ENCODE measurements around the gene SBF2.

Gene SBF2

GRCh38 chr11:9777525-9777924 is 516.5 kb downstream of the SBF2 start:
- Histone ChIP-seq H3K9ac (ENCODE audit: low read length) (no peak overlapping the region), H3K9me3 (ENCODE audit: insufficient read depth, low read length) (no peaks in the 10 kb centered on the region), H3K27ac (ENCODE audit: low read depth, low read length) (no peak overlapping the region), H3K36me3 (ENCODE audit: low read length) (no peaks in the 10 kb centered on the region), H3K27me3 (ENCODE audit: low read length) (no peaks in the 10 kb centered on the region), H3K4me2 (ENCODE audit: low read depth, low read length, poor library complexity, severe bottlenecking) (no peak overlapping the region), H3F3A (ENCODE audit: insufficient read depth) (no peaks in the 10 kb centered on the region), H2AFZ (ENCODE audit: low read depth, low read length, severe bottlenecking) (no peak overlapping the region), H3K4me3 (ENCODE audit: insufficient read depth, low read length, poor library complexity, severe bottlenecking) (no peak overlapping the region), H4K20me1 (ENCODE audit: low read depth, low read length) (no peaks in the 10 kb centered on the region), H3K9me2 (replicated peaks; ENCODE audit: insufficient read depth, low read length) (no peaks in the 10 kb centered on the region), H3K79me2 (ENCODE audit: insufficient read depth, low read length) (peaks cover 20% of the 10 kb centered on the region)
- TF ChIP-seq, protein P1, sequence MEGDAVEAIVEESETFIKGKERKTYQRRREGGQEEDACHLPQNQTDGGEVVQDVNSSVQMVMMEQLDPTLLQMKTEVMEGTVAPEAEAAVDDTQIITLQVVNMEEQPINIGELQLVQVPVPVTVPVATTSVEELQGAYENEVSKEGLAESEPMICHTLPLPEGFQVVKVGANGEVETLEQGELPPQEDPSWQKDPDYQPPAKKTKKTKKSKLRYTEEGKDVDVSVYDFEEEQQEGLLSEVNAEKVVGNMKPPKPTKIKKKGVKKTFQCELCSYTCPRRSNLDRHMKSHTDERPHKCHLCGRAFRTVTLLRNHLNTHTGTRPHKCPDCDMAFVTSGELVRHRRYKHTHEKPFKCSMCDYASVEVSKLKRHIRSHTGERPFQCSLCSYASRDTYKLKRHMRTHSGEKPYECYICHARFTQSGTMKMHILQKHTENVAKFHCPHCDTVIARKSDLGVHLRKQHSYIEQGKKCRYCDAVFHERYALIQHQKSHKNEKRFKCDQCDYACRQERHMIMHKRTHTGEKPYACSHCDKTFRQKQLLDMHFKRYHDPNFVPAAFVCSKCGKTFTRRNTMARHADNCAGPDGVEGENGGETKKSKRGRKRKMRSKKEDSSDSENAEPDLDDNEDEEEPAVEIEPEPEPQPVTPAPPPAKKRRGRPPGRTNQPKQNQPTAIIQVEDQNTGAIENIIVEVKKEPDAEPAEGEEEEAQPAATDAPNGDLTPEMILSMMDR (IDR thresholded peaks at IDR 0.05; ENCODE audit: insufficient read depth, low read length, poor library complexity, severe bottlenecking): no peak
- no peak for TF ChIP-seq EZH2phosphoT487 (conservative IDR thresholded peaks at IDR 0.05; ENCODE audit: low read length)

GRCh38 chr11:9777066-9777465 is 517.0 kb downstream of the SBF2 start:
- Histone ChIP-seq H3K9me2 (replicated peaks; ENCODE audit: insufficient read depth, low read length) (no peaks in the 10 kb centered on the region), H3K4me2 (ENCODE audit: low read depth, low read length, poor library complexity, severe bottlenecking) (no peak overlapping the region), H3K36me3 (ENCODE audit: low read length) (no peaks in the 10 kb centered on the region), H3F3A (ENCODE audit: insufficient read depth) (no peaks in the 10 kb centered on the region), H3K27me3 (ENCODE audit: low read length) (no peaks in the 10 kb centered on the region), H3K9ac (ENCODE audit: low read length) (no peak overlapping the region), H3K4me3 (ENCODE audit: insufficient read depth, low read length, poor library complexity, severe bottlenecking) (no peak overlapping the region), H4K20me1 (ENCODE audit: low read depth, low read length) (no peaks in the 10 kb centered on the region), H2AFZ (ENCODE audit: low read depth, low read length, severe bottlenecking) (no peak overlapping the region), H3K9me3 (ENCODE audit: insufficient read depth, low read length) (no peaks in the 10 kb centered on the region), H3K79me2 (ENCODE audit: insufficient read depth, low read length) (peaks cover 20% of the 10 kb centered on the region), H3K27ac (ENCODE audit: low read depth, low read length) (no peak overlapping the region)
- TF ChIP-seq, protein P1 (IDR thresholded peaks at IDR 0.05; ENCODE audit: insufficient read depth, low read length, poor library complexity, severe bottlenecking): no peak
- no peak for TF ChIP-seq EZH2phosphoT487 (conservative IDR thresholded peaks at IDR 0.05; ENCODE audit: low read length)

GRCh38 chr11:9776203-9776602 is 517.8 kb downstream of the SBF2 start:
- H3F3A ChIP-seq (ENCODE audit: insufficient read depth): no peaks in the 10 kb centered on the region
- TF ChIP-seq, protein P1 (IDR thresholded peaks at IDR 0.05; ENCODE audit: insufficient read depth, low read length, poor library complexity, severe bottlenecking): no peak
- no peak for TF ChIP-seq EZH2phosphoT487 (conservative IDR thresholded peaks at IDR 0.05; ENCODE audit: low read length)
- no peaks in the 10 kb centered on the region for H3K9me3 ChIP-seq (ENCODE audit: insufficient read depth, low read length)
- H3K9me2 ChIP-seq (replicated peaks; ENCODE audit: insufficient read depth, low read length): no peaks in the 10 kb centered on the region
- H3K36me3 ChIP-seq (ENCODE audit: low read length): no peaks in the 10 kb centered on the region
- no peaks in the 10 kb centered on the region for H4K20me1 ChIP-seq (ENCODE audit: low read depth, low read length)
- no peak overlapping the region for H3K9ac ChIP-seq (ENCODE audit: low read length)
- peaks cover 19% of the 10 kb centered on the region for H3K79me2 ChIP-seq (ENCODE audit: insufficient read depth, low read length)
- H3K27ac ChIP-seq (ENCODE audit: low read depth, low read length): no peak overlapping the region
- no peak overlapping the region for H3K4me3 ChIP-seq (ENCODE audit: insufficient read depth, low read length, poor library complexity, severe bottlenecking)
- no peak overlapping the region for H2AFZ ChIP-seq (ENCODE audit: low read depth, low read length, severe bottlenecking)
- H3K27me3 ChIP-seq (ENCODE audit: low read length): no peaks in the 10 kb centered on the region
- H3K4me2 ChIP-seq (ENCODE audit: low read depth, low read length, poor library complexity, severe bottlenecking): no peak overlapping the region

All from SU-DHL-6 (cell line).